ENCODE data around the gene OR2D3.
"Not testable (repeated sequence)": the region's sequence is repeated elsewhere in the genome, so short reads cannot be mapped to it uniquely, and the experiment has no call there.

DNA sequence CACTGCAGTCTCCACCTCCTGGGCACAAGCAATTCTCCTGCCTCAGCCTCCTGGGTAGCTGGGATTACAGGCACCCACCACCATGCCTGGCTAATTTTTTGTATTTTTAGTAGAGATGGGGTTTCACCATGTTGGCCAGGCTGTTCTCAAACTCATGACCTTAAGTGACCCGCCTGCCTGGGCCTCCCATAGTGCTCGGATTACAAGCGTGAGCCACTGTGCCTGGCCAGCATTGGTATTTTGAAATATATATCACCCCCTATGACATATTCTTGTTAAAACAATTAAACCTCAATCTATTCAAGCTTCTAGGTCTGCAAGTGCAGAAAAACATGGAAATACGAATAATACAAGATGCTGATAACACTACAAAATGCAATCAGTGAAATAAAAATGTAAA lies 49.1 kb downstream of the OR2D3 start:
- TF ChIP-seq, protein P1, sequence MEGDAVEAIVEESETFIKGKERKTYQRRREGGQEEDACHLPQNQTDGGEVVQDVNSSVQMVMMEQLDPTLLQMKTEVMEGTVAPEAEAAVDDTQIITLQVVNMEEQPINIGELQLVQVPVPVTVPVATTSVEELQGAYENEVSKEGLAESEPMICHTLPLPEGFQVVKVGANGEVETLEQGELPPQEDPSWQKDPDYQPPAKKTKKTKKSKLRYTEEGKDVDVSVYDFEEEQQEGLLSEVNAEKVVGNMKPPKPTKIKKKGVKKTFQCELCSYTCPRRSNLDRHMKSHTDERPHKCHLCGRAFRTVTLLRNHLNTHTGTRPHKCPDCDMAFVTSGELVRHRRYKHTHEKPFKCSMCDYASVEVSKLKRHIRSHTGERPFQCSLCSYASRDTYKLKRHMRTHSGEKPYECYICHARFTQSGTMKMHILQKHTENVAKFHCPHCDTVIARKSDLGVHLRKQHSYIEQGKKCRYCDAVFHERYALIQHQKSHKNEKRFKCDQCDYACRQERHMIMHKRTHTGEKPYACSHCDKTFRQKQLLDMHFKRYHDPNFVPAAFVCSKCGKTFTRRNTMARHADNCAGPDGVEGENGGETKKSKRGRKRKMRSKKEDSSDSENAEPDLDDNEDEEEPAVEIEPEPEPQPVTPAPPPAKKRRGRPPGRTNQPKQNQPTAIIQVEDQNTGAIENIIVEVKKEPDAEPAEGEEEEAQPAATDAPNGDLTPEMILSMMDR (IDR thresholded peaks at IDR 0.05; ENCODE audit: low read depth, low read length): not testable (repeated sequence)
- not testable (repeated sequence) for TF ChIP-seq EZH2phosphoT487 (IDR thresholded peaks at IDR 0.05; ENCODE audit: low read depth)

Data from OCI-LY3 (cell line).